Measurements from ENCODE around the gene WDR1.

The WDR1 gene

DNA sequence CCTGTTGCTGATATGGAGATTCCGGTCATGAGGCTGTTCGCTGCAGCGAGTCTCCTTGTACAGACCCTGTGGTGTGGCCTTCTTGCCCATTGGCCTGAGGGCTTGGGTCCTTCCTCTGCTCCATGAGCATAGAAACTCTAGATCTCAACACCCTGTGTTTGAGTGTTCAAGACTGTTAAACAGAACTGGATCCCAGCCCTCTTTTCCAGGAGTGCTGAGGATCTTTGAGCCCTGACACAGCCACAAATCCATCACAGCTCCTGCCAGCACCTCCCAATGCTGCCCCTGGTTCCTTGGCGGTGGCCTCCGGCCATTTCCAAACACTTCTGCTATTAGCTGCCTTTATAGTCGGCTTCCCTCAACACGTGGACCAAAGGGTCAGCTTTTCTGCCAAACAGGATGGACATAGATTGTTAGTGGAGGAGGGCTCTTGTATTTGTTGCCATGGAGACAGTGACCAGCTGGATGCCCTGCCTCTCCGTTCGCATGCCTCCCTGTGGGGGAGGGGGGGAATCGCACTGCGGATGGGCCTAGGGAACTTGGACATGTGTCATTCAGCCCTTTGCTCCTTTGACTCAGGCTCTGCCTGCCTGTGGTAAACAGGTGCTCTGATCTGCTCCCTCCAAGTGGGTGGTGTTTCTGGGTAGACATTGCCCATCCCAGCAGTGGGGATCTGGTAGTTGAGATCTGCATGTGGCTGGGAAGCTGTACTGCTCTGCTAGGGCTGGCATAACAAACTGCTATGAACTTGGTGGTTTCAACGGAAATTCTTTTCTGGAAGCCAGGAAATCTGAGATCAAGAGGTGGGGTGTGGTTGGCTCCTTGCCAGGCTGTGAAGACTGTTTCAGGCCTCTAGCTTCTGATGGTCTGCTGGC, 6.9 kb upstream of the WDR1 start:
- no peak overlapping the region for H3K4me3 ChIP-seq (ENCODE audit: low read length)
- no peak for TF ChIP-seq ZNF274 (IDR thresholded peaks at IDR 0.05; ENCODE audit: low read depth, low read length)

DNA sequence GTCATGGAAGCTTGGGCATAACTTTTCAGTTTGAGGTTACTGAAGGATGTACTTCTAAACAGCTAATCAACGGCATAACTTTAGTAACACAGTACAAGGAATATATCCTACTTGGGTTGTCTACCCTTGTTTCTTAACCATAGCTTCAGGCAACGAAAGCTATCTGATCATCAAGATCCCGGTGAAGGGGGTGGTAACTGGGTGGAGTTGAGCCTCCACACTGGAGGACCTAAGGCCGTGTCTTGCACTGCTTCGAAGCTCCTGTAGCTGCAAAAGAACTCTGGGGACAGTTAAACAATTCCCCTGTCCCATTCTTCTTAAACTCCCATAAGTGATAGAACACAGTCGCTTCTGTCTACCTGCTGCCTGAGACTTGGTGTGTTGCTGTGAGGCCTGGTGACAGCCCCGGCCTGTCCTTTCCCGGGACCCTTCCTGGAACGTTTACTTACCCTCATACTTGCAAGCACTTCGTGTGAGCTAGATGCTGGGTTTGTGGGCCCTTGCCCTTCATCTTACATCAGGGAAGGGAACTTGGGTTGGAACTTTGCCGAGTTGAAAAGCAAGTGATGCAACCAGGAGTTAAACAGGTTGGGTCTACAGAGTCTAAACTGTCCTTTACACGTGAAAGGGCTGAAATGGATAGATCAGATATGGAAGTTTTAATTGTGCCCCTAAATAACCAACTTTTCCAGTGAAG, 5.8 kb upstream of the WDR1 start:
- no peak overlapping the region for H3K4me3 ChIP-seq (ENCODE audit: low read length)
- no peak for TF ChIP-seq ZNF274 (IDR thresholded peaks at IDR 0.05; ENCODE audit: low read depth, low read length)

DNA sequence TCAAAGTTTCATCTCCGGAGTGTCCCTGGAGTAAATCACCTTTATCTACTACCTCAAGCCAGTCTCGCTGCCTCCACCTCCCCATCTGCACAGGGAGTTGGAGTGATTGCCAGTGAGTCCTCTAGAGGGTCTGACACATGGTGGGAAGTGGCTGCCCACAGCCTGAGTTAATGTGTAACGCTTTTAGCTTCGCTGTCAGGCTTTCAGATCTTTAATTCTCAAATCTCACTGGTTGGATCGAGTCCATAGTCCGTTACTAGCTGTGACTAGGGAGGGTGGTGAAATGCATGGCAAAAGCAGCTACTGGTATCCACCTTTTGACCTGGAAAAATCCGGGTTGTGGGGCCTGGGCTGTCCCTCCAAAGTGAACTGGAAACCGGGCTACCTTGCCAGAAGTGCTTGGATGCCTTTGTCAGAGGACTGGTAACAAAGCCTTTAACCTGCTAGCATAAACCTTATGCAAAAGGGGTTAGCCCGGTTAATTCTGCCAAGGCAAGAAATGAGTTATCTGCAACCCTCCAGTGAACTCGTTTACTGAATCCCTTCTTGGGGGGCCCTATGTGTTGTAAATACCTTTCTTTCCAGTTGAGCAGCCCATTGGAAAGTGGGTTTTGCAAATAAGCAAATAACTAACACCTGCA, 5.1 kb upstream of the WDR1 start:
- TF ChIP-seq ZNF274 (IDR thresholded peaks at IDR 0.05; ENCODE audit: low read depth, low read length), result no peak
- H3K4me3 ChIP-seq (ENCODE audit: low read length), result no peak overlapping the region; the same call in 1 of the 2 replicates

GRCh38 chr4:10120943-10121567, 4.5 kb upstream of the WDR1 start:
- no peak for TF ChIP-seq ZNF274 (IDR thresholded peaks at IDR 0.05; ENCODE audit: low read depth, low read length)
- H3K4me3 ChIP-seq (ENCODE audit: low read length), result no peak overlapping the region

DNA sequence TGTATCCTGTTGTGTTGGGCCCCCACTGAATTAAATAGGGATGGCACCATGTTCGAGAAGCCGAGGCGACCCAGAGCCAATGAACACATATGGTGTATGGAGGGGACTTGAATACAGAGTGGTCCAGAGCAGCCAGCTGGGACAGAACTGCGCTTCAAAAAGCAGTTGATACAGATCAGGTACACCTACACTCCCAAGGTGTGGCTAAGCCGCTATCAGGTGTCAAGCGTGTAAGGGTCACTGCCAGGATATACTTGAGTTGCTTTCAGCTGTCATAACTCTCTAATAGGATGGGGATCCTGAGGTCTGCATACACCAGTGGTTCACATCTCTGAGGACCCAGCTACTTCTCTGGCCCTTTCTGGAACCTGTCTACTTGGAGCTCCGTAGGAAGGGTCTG, 3.2 kb upstream of the WDR1 start:
- H3K4me3 ChIP-seq (ENCODE audit: low read length), result no peak overlapping the region
- TF ChIP-seq ZNF274 (IDR thresholded peaks at IDR 0.05; ENCODE audit: low read depth, low read length), result no peak

DNA sequence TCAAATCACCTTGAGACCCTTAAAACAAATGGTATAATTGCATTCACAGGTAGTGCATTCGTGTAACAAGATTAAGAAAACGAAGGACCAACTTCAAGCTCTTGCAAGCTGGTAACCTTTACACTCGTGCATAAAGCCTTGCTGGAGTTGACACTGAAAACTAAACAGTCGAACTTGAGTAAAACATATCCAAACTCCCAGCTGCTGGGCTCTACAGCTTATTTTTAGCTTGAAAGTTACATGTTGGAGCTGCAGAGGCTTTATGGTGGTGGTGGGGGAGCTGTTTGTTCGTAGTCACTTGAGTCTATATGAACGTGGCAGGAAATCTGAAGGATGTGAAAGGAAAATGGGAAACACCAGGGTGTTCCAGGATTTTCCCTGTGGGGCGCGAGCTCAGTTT, 2.7 kb upstream of the WDR1 start:
- TF ChIP-seq ZNF274 (IDR thresholded peaks at IDR 0.05; ENCODE audit: low read depth, low read length), result no peak
- no peak overlapping the region for H3K4me3 ChIP-seq (ENCODE audit: low read length)

- no peak for TF ChIP-seq ZNF274 (IDR thresholded peaks at IDR 0.05; ENCODE audit: low read depth, low read length)
- peak overlapping the region; percentile 90; the same call in 1 of the 2 replicates for H3K4me3 ChIP-seq (ENCODE audit: low read length)
Observed at GRCh38 chr4:10118048-10119004, 1.7 kb upstream of the WDR1 start.

- TF ChIP-seq ZNF274 (IDR thresholded peaks at IDR 0.05; ENCODE audit: low read depth, low read length), result no peak
- peak overlapping the region; percentile 90 for H3K4me3 ChIP-seq (ENCODE audit: low read length)
Observed at GRCh38 chr4:10117359-10118047, 904 bp upstream of the WDR1 start.

- TF ChIP-seq ZNF274 (IDR thresholded peaks at IDR 0.05; ENCODE audit: low read depth, low read length), result no peak
Observed at GRCh38 chr4:10115797-10116568, 616 bp downstream of the WDR1 start.

GRCh38 chr4:10115271-10115796, 1.3 kb downstream of the WDR1 start:
- no peak for TF ChIP-seq ZNF274 (IDR thresholded peaks at IDR 0.05; ENCODE audit: low read depth, low read length)

More at GRCh38 chr4:10115797-10116568, 616 bp downstream of the WDR1 start:
- peak overlapping the region; percentile 82 for H3K4me3 ChIP-seq (ENCODE audit: low read length)

GRCh38 chr4:10114607-10115006, 2.0 kb downstream of the WDR1 start:
- no peak for TF ChIP-seq ZNF274 (IDR thresholded peaks at IDR 0.05; ENCODE audit: low read depth, low read length)
- H3K4me3 ChIP-seq (ENCODE audit: low read length), result peak overlapping the region; percentile 82; the same call in 1 of the 2 replicates

More at GRCh38 chr4:10115271-10115796, 1.3 kb downstream of the WDR1 start:
- H3K4me3 ChIP-seq (ENCODE audit: low read length), result peak overlapping the region; percentile 82

GRCh38 chr4:10114147-10114546, 2.5 kb downstream of the WDR1 start:
- H3K4me3 ChIP-seq (ENCODE audit: low read length), result no peak overlapping the region
- no peak for TF ChIP-seq ZNF274 (IDR thresholded peaks at IDR 0.05; ENCODE audit: low read depth, low read length)
